OCI-LY1 (cell line): ENCODE results near the gene SDSL.

Experiments
- H2AFZ ChIP-seq: fragments of 200-600 bp; sonication (generic), shearing (Covaris generic); 2 replicates; pipeline ENCODE4 v1.6.0; 2014; ENCODE audit warnings: antibody characterized with exemption, mild to moderate bottlenecking, low read length
- H3F3A ChIP-seq: fragments of 200-600 bp; sonication (generic), shearing (Covaris generic); 2 replicates; pipeline ENCODE4 v1.6.0; 2014; ENCODE audit warnings: mild to moderate bottlenecking, antibody characterized with exemption, low read length, moderate library complexity; ENCODE audit not compliant: insufficient read depth
- H3K27ac ChIP-seq: fragments of 200-600 bp; sonication (generic); 2 replicates; pipeline ENCODE4 v1.5.1; 2014; ENCODE audit warnings: low read length, mixed run types, mild to moderate bottlenecking, low read depth; ENCODE audit not compliant: poor library complexity, severe bottlenecking
- H3K27me3 ChIP-seq: fragments of 200-600 bp; sonication (generic); 2 replicates; pipeline ENCODE4 v1.6.0; 2014; ENCODE audit warnings: antibody characterized with exemption, mild to moderate bottlenecking, low read length, moderate library complexity; ENCODE audit not compliant: insufficient read depth
- H3K36me3 ChIP-seq: fragments of 200-600 bp; sonication (generic); 2 replicates; pipeline ENCODE4 v1.6.1; 2014; ENCODE audit warnings: mild to moderate bottlenecking, antibody characterized with exemption, low read length, moderate library complexity, mixed read lengths; ENCODE audit not compliant: insufficient read depth
- H3K4me1 ChIP-seq: fragments of 200-600 bp; sonication (generic); 2 replicates; pipeline ENCODE4 v1.5.1; 2014; ENCODE audit warnings: mild to moderate bottlenecking, low read length, moderate library complexity; ENCODE audit not compliant: insufficient read depth, severe bottlenecking
- H3K4me2 ChIP-seq: fragments of 200-600 bp; sonication (generic), shearing (Covaris generic); 2 replicates; pipeline ENCODE4 v1.6.1; 2014; ENCODE audit warnings: low read length
- H3K4me3 ChIP-seq: fragments of 200-600 bp; sonication (generic); 2 replicates; pipeline ENCODE4 v1.5.1; 2014; ENCODE audit warnings: low read length, low read depth, mild to moderate bottlenecking, mixed read lengths; ENCODE audit not compliant: poor library complexity, severe bottlenecking
- H3K79me2 ChIP-seq: fragments of 200-600 bp; shearing (Covaris generic); 2 replicates; pipeline ENCODE4 v1.6.1; 2016; ENCODE audit warnings: mixed run types, low read length, mixed read lengths; ENCODE audit not compliant: insufficient read depth
- H3K9ac ChIP-seq: fragments of 200-600 bp; sonication (generic), shearing (Covaris generic); 2 replicates; pipeline ENCODE4 v1.6.1; 2014; ENCODE audit warnings: mild to moderate bottlenecking, low read length, mixed read lengths
- H3K9me2 ChIP-seq: fragments of 200-600 bp; sonication (generic), shearing (Covaris generic); 2 replicates; pipeline ENCODE4 v1.6.1; 2014; ENCODE audit warnings: low read depth, mild to moderate bottlenecking, low read length, mixed read lengths
- H3K9me3 ChIP-seq: fragments of 200-600 bp; shearing (Covaris generic); 2 replicates; pipeline ENCODE4 v1.6.1; 2014; ENCODE audit warnings: low read length, mixed read lengths
- H4K20me1 ChIP-seq: fragments of 200-600 bp; sonication (generic), shearing (Covaris generic); 2 replicates; pipeline ENCODE4 v1.6.0; 2016; ENCODE audit warnings: mild to moderate bottlenecking, low read length; ENCODE audit not compliant: insufficient read depth
- EZH2 ChIP-seq: fragments of 200-600 bp; sonication (generic), shearing (Covaris generic); IDR thresholded peaks from 2 replicates; pipeline ENCODE4 v1.8.0; 2017; ENCODE audit warnings: borderline replicate concordance, mixed run types, mild to moderate bottlenecking, antibody characterized with exemption, low read length, moderate library complexity, mixed read lengths
- TF ChIP-seq, protein P1 (sequence below): fragments of 200-600 bp; sonication (generic), shearing (Covaris generic); IDR thresholded peaks from 2 replicates; pipeline ENCODE4 v1.5.1; 2017; ENCODE audit warnings: mild to moderate bottlenecking, antibody characterized with exemption, low read length, moderate library complexity, mixed read lengths

SDSL gene

GRCh38 chr12:113486722-113487121 lies 64.5 kb downstream of the SDSL start:
- TF ChIP-seq, protein P1, sequence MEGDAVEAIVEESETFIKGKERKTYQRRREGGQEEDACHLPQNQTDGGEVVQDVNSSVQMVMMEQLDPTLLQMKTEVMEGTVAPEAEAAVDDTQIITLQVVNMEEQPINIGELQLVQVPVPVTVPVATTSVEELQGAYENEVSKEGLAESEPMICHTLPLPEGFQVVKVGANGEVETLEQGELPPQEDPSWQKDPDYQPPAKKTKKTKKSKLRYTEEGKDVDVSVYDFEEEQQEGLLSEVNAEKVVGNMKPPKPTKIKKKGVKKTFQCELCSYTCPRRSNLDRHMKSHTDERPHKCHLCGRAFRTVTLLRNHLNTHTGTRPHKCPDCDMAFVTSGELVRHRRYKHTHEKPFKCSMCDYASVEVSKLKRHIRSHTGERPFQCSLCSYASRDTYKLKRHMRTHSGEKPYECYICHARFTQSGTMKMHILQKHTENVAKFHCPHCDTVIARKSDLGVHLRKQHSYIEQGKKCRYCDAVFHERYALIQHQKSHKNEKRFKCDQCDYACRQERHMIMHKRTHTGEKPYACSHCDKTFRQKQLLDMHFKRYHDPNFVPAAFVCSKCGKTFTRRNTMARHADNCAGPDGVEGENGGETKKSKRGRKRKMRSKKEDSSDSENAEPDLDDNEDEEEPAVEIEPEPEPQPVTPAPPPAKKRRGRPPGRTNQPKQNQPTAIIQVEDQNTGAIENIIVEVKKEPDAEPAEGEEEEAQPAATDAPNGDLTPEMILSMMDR, result no peak
- TF ChIP-seq EZH2, result no peak
- H3K4me1 ChIP-seq, result no peaks in the 10 kb centered on the region

More at GRCh38 chr12:113486722-113487121, 64.5 kb downstream of the SDSL start:
- no peaks in the 10 kb centered on the region for H4K20me1 ChIP-seq
- no peaks in the 10 kb centered on the region for H3K9me3 ChIP-seq
- no peaks in the 10 kb centered on the region for H3F3A ChIP-seq
- no peak overlapping the region for H3K4me2 ChIP-seq
- no peaks in the 10 kb centered on the region for H3K79me2 ChIP-seq
- H3K36me3 ChIP-seq, result no peaks in the 10 kb centered on the region
- H3K27me3 ChIP-seq, result no peaks in the 10 kb centered on the region
- no peak overlapping the region for H2AFZ ChIP-seq
- H3K9me2 ChIP-seq, result no peaks in the 10 kb centered on the region
- no peak overlapping the region for H3K27ac ChIP-seq
- H3K9ac ChIP-seq, result no peak overlapping the region
- no peak overlapping the region for H3K4me3 ChIP-seq
